CD4-positive, alpha-beta memory T cell (primary cell): ENCODE data around the gene SWSAP1. TPM values are rescaled to one million over a fixed set of nuclear protein-coding genes. Genes with fewer than 3 reads are reported as not detected.

Experiments
- polyA plus RNA-seq, 2 donors: library from polyadenylated mRNA; unstranded; fragments of 300-500 nt; fragmentation: Illumina TruSeq; gene quantifications; one replicate each; pipeline ENCODE4 v1.2.3, GENCODE V29; 2021
- total RNA-seq, 2 experiments: library from RNA; stranded (reverse); gene quantifications; one replicate each; pipeline ENCODE4 v1.2.3, GENCODE V29; 2021

Gene SWSAP1
- total and polyA plus RNA-seq, 4 experiments from 2014 or later = 4.0 to 6.5 (median 5.6) TPM

Other genes starting within 250 kb of the SWSAP1 start
- 1 to 10 TPM in 1 of 2 experiments, under 1 TPM in 1; 0.84 to 1.9 TPM for gene SPC24, start 218.9 kb upstream of the SWSAP1 start, total RNA-seq
- gene SPC24, start 218.9 kb upstream of the SWSAP1 start, polyA plus RNA-seq = under 1 TPM in 1 of 2 donors, not detected in 1; 0.32 TPM
- gene KANK2, start 177.1 kb upstream of the SWSAP1 start, total RNA-seq = under 1 TPM; 0.39 to 0.52 TPM
- under 1 TPM in 1 of 2 donors, not detected in 1; 0.17 TPM for gene KANK2, start 177.1 kb upstream of the SWSAP1 start, polyA plus RNA-seq
- not detected for gene ANGPTL8, start 135.0 kb upstream of the SWSAP1 start, total RNA-seq
- gene ANGPTL8, start 135.0 kb upstream of the SWSAP1 start, polyA plus RNA-seq = not detected
- gene DOCK6, start 112.1 kb upstream of the SWSAP1 start, total RNA-seq = under 1 TPM; 0.30 to 0.64 TPM
- gene DOCK6, start 112.1 kb upstream of the SWSAP1 start, polyA plus RNA-seq = not detected
- not detected for gene TSPAN16, start 78.5 kb upstream of the SWSAP1 start, total RNA-seq
- not detected for gene TSPAN16, start 78.5 kb upstream of the SWSAP1 start, polyA plus RNA-seq
- gene RAB3D, start 35.0 kb upstream of the SWSAP1 start, total RNA-seq = 1 to 10 TPM; 6.0 to 8.6 TPM
- 1 to 10 TPM; 1.9 to 2.5 TPM for gene RAB3D, start 35.0 kb upstream of the SWSAP1 start, polyA plus RNA-seq
- 10 to 100 TPM; 26.1 to 28.5 TPM for gene TMEM205, start 28.4 kb upstream of the SWSAP1 start, total RNA-seq
- 10 to 100 TPM; 56.1 to 86.3 TPM for gene TMEM205, start 28.4 kb upstream of the SWSAP1 start, polyA plus RNA-seq
- 10 to 100 TPM; 90.7 to 91.8 TPM for gene CCDC159, start 28.1 kb upstream of the SWSAP1 start, total RNA-seq
- gene CCDC159, start 28.1 kb upstream of the SWSAP1 start, polyA plus RNA-seq = 10 to 100 TPM in 1 of 2 donors, 1 to 10 TPM in 1; 9.2 to 16.8 TPM
- 10 to 100 TPM; 10.9 to 12.2 TPM for gene PLPPR2, start 19.2 kb upstream of the SWSAP1 start, total RNA-seq
- 1 to 10 TPM in 1 of 2 donors, under 1 TPM in 1; 0.16 to 1.1 TPM for gene PLPPR2, start 19.2 kb upstream of the SWSAP1 start, polyA plus RNA-seq
- 1 to 10 TPM; 8.4 to 8.8 TPM for gene EPOR, start 9.6 kb downstream of the SWSAP1 start, total RNA-seq
- 10 to 100 TPM in 1 of 2 donors, 1 to 10 TPM in 1; 6.3 to 12.1 TPM for gene EPOR, start 9.6 kb downstream of the SWSAP1 start, polyA plus RNA-seq
- not detected for gene RGL3, start 44.6 kb downstream of the SWSAP1 start, total RNA-seq
- not detected for gene RGL3, start 44.6 kb downstream of the SWSAP1 start, polyA plus RNA-seq
- gene ODAD3, start 60.5 kb downstream of the SWSAP1 start, total RNA-seq = not detected
- gene ODAD3, start 60.5 kb downstream of the SWSAP1 start, polyA plus RNA-seq = not detected
- gene PRKCSH, start 61.0 kb downstream of the SWSAP1 start, total RNA-seq = 100 to 1,000 TPM; 300 TPM
- gene PRKCSH, start 61.0 kb downstream of the SWSAP1 start, polyA plus RNA-seq = 10 to 100 TPM; 14.0 to 63.6 TPM
- gene ELAVL3, start 106.4 kb downstream of the SWSAP1 start, total RNA-seq = not detected
- not detected for gene ELAVL3, start 106.4 kb downstream of the SWSAP1 start, polyA plus RNA-seq
- 10 to 100 TPM; 24.1 to 24.7 TPM for gene ZNF653, start 131.2 kb downstream of the SWSAP1 start, total RNA-seq
- 1 to 10 TPM; 2.0 to 2.9 TPM for gene ZNF653, start 131.2 kb downstream of the SWSAP1 start, polyA plus RNA-seq
- gene ECSIT, start 154.5 kb downstream of the SWSAP1 start, total RNA-seq = 10 to 100 TPM; 39.5 to 46.2 TPM
- gene ECSIT, start 154.5 kb downstream of the SWSAP1 start, polyA plus RNA-seq = 10 to 100 TPM; 27.3 to 35.0 TPM
- gene CNN1, start 164.2 kb downstream of the SWSAP1 start, total RNA-seq = not detected
- not detected for gene CNN1, start 164.2 kb downstream of the SWSAP1 start, polyA plus RNA-seq
- gene ELOF1, start 184.6 kb downstream of the SWSAP1 start, total RNA-seq = 10 to 100 TPM; 46.0 to 48.5 TPM
- 10 to 100 TPM; 93.1 to 96.1 TPM for gene ELOF1, start 184.6 kb downstream of the SWSAP1 start, polyA plus RNA-seq
- 10 to 100 TPM; 26.8 to 30.3 TPM for gene ACP5, start 203.0 kb downstream of the SWSAP1 start, total RNA-seq
- 10 to 100 TPM; 16.9 to 23.8 TPM for gene ACP5, start 203.0 kb downstream of the SWSAP1 start, polyA plus RNA-seq
- 10 to 100 TPM; 11.5 to 12.6 TPM for gene ZNF627, start 222.8 kb downstream of the SWSAP1 start, total RNA-seq
- gene ZNF627, start 222.8 kb downstream of the SWSAP1 start, polyA plus RNA-seq = 10 to 100 TPM in 1 of 2 donors, 1 to 10 TPM in 1; 6.8 to 10.3 TPM